AML-193 (cell line): ENCODE data around the gene PEF1.

ENCODE experiments used
- DNase-seq, 2 experiments: peaks; one replicate each; lab custom pipeline; 2025; lab: John Stamatoyannopoulos, UW

The PEF1 gene

DNA sequence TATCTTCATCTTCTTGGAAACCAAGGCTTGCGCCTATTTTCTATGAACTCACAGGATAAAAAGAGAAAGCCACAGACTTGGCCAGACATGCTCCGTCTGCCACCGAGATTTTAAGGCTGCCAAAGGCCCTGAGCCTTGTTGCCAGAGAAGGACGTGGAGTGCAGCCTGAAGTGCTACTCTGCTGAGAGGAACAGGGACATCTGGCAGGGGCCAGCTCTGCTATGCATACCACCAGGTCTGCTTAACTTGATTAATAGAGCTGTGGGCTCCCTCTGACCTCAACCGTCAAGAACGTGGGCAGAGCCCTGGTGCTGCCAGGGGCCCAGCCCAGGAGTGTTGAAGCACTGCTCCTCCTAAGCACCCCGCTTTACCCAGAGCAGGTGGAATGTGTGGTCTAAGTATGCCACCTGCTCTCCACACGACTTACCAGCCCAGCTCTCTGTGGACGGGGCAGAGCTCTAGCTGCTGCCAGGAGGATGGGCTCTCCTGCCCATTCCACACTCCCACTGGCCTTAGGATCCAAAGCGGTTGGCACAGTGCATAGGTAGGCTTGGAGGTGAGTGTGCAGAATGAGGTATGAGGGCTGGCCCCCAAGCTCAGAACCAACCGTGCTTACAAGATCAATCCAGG lies 16.6 kb downstream of the PEF1 start:
- no peak for DNase-seq

DNA sequence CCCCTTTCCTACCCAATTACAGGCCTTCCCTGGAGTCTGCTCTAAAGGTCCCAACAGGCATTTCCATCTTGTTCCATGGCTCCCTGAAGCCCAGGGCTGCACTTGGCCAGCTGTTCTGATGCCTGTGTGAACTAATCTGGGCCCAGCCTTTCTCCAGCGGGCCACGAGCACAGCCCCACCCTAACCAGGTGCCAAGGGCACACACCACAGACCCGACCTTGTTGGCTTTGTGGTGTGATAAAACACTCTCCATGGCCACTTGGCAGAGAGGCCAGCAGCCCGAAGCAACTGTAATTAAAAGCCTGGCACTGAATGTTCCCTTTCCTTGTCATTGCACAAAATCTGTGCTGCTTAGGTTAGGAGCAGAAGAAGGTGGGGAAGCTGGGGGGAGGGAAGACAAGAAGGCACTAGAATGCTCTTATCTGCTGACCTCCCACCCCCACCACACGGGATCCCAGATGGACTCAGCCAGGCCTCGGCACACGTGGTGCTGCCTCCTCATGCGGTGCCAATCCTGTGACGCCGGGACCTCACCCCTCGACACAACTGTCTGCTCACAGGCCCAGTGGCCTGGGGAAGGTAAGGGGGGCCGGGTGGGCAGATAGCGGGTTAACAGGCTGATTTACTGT lies 17.3 kb downstream of the PEF1 start:
- no peak for DNase-seq

DNA sequence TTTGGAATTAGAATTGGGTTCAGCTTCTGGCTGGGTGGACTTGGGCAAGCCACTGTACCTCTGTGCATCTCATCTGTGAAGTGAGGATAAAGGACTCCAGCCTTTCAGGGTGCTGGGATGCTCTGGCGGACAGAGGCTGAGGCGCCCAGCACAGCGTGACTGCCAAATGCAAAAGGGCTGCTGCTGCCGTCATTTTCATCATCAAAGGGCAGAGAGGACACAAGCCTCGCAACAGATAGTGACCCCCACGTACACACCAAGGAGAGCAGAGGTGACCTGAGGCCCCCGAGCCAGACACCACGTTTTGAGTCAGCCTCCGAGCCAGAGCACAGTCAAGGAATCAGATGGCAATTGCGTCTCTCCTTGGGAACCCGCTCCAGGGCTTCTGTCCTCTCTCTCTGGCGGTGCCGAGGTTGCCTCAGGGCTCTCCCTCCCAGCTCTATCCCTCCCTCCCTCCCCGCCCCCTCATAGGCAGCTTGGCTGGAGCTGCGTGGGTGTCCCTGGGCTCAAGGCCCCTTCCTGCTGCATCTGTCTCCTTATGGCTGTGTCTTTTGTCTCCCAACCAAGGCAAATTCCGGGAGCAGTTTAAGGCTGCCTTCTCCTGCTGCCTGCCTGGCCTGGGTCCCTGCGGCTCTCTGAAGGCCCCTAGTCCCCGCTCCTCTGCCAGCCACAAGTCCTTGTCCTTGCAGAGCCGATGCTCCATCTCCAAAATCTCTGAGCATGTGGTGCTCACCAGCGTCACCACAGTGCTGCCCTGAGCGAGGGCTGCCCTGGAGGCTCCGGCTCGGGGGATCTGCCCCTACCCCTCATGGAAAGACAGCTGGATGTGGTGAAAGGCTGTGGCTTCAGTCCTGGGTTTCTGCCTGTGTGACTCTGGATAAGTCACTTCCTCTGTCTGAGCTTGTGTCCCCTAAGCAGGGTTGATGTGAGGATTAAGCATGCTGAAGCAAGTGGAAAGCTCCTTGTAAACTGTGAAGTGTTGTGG lies 18.2 kb downstream of the PEF1 start:
- DNase-seq, result no peak

DNA sequence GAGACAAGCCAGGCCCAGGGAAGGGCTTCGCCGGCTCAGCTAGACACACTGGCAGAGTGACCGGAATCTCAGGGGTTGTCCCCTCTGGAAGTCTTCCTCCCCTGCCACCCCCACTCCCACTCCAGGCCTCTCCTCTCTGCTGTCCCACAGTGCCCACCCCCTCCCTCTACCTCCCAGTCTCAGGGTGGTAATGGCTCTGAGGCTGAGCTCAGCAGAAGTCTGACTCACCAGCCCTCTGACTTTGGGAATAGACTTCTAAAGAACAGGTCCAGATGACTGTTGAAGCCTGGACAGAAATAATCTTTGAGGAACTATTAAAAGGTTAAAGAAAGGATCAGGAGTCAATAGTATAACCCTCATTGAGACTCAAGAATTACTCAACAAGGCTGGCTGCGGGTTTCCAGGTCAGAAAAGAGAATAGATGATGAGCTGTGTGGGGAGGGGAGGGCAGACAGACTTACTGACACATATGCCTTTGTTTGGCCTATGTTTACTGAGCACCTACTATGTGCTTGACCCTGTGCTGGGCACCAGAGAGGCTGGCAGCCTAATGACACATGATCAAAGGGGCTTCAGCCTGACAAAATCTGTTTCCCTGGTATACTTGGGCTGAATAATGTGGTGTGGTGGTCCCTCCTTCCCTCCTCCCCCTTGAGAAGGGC lies 19.0 kb downstream of the PEF1 start:
- no peak for DNase-seq

DNA sequence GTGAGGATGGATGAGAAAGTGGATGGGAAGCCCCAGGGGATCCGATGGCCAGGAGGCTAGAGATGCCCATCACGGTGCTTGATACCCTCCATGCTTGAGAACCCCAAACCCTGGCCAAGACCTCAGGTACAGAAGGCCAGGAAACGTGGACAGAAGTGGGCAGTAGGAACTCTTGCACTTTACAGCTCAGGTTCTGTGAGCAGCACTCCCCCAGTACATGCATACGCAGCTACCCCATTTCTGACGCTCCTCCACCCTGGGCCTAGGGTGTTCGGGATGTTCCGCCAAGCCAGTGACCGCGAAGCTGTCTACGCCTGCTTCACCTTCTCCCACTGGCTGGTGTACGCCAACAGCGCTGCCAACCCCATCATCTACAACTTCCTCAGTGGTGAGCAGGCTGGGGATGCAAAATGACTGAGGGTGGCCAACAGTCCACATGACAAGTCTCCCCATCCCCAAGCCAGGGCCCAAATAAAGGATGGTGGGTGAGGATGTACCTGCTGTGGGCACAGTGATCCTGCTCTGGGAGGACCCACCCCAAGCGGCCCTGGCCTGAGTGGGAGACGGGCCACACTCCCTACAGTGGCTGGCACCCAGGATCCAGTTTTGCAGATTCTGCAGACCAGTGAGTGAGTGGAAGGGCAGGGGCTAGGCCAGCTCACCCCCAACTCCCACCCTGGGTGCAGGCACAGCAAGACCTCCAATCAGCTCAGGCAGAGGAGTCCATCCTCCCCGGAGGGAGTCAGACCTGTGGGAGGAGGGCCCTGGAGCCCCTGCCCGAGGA lies 19.8 kb downstream of the PEF1 start:
- DNase-seq, result no peak

DNA sequence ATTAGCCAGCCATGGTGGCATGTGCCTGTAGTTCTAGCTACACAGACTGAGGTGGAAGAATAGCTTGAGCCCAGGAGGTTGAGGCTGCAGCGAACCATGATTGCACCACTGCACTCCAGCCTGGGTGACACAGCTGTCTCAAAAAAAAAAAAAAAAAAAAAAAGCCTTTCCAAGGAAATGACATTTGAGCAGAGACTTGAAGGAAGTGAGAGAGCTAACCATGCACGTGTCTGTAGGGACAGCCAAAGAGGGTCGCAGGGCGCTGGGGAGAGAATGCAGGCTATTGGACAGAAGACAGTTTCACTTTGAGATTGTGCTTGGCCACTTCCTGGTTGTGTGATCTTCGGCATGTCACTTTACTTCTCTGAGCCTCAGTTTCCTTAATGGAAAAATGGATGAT lies 20.4 kb downstream of the PEF1 start:
- DNase-seq, result no peak

DNA sequence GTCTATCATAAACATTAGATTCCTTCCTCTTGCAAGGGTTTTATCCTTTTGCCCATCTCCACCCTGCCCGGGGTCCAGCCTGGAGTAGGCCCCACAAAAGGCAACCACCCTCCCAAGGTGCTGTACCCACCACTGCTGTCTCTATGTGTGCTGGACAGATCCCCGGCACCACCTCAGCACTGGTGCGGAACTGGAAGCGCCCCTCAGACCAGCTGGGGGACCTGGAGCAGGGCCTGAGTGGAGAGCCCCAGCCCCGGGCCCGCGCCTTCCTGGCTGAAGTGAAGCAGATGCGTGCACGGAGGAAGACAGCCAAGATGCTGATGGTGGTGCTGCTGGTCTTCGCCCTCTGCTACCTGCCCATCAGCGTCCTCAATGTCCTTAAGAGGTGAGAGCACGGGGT lies 21.3 kb downstream of the PEF1 start:
- no peak for DNase-seq

DNA sequence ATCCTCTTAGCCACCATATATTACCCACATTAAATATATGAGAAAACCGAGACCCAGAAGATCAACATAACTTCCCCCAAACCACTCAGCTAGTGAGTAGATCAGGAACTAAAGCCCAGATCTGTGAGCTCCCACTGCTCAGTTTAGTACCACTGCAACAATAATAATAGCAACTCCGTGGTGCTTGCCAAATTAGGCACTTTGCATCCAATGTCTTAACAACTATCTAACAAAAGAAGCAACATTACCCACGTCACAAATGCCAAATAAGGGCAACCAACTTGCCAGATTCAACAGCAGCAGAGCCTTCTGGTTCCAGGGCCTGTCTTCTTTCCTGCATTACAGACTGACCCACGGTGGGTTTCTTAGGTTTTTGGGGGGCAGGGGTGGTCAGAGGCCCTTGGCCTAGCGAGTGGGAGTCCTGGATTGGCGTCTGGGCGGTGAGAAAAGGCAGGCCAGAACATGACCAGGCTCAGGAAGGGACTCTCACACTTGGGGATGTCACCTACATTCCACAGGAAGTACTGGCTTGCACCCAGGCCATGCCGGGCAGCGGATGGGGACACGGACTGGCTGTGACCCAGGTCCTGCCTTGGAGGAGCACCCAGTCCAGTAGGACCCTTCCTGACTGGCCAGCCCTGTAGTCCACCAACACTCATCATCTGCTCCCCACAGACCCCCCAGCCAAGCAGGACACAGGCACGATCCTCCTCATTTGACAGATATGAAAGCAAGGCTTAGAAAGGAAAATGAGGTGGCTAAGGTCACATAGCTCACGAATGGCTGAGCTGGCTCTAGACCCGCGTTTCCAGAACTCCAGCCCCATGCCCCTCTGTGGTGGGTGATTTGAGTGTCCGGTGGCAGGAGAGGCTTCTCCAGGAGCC lies 22.6 kb downstream of the PEF1 start:
- DNase-seq, result no peak

DNA sequence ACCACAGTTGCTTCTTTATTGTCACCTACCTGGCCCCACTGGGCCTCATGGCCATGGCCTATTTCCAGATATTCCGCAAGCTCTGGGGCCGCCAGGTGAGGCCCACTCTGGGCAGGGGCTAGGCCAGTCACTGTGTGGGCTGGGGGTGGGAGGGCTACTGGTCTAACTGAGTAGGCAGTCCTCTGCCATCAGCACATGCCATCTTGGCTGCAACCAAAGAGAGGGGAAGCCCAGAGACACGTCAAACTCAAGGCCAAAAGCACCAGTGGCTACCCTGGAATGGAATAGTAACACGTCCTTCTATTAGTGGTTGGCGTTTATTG lies 23.2 kb downstream of the PEF1 start:
- DNase-seq, result no peak

DNA sequence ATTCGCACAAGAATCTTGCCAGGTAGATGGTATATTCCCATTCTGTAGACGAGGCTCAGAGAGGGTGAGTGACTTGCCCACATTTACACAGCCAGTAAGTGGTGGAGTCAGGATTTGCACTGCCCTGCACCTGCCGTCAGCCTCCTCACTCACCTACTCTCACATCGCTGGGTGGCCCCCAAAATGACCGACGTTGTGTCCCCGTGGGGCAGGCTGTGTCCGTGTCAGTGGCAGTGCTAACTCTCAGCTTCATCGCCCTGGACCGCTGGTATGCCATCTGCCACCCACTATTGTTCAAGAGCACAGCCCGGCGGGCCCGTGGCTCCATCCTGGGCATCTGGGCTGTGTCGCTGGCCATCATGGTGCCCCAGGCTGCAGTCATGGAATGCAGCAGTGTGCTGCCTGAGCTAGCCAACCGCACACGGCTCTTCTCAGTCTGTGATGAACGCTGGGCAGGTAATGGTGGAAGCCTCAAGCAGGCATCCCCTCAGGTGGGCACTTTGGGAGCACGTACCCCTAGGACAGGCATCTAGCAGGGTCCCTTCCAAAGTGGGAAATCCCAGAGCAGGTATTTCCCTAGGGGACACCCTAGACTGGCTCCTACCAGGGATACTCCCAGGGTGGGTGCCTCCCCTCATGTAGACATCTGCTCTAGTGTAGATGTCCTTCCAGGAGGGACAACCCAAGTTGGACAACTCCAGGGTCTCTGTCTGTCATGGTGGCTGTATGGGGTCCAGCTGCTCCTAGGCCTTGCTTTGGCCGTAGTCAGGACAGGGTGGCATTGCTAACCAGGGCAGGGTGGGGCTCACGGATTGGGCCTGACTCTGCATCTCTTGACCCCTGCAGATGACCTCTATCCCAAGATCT lies 23.8 kb downstream of the PEF1 start:
- no peak for DNase-seq

DNA sequence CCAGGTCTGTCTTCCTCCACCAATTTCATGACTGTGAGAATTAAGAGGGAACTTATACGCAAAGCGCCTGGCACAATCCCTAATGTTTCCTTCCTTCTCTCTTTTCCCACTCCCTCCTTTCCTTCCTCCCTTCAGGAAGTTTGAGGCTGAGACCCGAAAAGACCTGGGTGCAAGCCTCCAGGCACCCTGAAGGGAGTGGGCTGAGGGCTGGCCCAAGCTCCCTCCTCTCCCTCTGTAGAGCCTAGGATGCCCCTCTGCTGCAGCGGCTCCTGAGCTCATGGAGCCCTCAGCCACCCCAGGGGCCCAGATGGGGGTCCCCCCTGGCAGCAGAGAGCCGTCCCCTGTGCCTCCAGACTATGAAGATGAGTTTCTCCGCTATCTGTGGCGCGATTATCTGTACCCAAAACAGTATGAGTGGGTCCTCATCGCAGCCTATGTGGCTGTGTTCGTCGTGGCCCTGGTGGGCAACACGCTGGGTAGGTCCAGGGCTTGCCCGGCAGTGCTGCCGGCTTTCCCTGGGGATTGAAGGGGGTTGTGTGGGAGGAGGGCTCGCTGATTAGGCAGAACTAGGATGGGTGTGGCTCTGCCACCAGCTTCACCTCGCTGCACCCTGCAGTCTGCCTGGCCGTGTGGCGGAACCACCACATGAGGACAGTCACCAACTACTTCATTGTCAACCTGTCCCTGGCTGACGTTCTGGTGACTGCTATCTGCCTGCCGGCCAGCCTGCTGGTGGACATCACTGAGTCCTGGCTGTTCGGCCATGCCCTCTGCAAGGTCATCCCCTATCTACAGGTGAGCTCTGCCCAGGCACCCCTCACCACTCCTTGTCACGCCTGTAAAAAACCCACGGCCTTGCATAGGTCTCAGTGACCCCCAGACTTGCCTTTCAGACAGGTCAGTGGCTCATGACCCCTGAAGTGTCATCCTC lies 25.5 kb downstream of the PEF1 start:
- DNase-seq, result no peak

DNA sequence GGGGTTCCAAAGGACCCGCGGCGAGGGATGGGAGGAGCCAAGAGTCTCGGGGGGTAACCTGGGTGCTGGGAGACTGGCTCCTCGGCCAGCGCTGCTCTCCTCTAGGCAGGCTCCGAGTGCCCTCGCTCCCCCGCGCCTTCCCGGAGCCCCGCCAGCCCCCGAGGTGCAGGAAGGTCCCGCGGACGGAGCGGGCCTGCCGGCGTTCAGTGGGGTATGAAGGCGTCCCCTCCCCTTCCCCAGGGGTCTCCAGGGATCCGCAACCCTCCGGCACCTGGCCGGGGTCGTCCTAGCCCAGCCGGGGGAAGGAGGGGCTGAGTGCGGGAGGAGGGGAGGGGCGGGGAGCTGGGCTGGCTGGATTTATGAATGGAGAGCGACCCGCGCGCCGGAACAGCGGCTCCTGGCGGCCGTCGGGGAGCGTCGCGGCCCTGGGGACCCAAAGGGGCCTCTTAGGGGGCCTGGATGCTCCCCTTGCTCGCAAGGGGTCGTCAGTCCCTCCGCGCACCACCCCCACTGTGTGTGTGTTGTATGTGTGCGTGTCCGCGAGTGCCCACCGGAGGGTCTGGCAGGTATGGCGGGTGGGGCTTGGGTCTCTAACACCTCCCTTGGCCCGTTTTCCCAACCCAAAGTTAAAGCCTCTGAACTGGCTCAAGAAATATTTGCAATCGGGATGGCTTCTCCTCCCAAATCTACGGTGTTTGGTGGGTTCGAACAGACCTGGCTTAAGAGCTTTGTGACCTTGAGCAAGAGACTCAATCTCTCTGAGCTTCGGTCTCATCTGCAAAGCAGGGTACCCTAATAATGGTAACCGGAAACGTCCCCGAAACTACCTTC lies 26.5 kb downstream of the PEF1 start:
- DNase-seq, result peak in 1 of 2 experiments; percentile 7

DNA sequence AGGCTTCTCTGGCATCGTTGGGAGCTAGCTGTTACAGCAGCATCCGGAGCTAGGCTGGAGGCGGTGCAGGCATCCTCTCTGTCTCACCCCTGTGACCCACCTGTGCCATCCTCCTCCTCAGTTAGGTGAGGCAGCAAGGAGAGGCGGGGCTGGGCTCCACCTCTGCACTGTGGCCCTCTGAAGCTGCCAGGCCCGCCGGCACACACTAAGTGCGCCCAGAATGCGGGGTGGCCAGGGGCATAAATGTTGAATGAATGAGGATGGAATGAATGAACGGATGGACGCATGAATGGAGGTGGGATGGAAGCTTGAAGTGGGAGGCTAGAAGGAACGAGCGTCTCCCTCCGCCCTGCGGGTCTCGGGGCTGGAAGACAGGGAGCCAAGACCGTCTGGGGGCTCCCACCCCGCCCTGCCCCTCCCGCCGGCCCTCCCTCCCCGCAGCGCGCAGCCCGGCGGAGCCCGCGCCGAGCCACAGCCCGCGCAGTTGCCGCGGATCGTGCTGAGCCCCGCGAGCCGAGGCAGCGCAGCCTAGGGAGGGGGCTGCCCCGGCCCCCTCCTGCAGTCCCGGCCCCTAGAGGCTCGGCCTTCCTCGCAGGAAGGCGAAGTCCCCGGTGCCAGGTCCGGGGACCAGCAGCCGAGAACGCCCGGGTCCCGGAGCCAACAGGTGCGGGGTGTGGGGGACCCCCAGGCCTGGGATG lies 27.3 kb downstream of the PEF1 start, which contains the start of gene HCRTR1:
HCRTR1 (plus strand) TSS at position 472 of the 698 bp plus-strand sequence. CDS start 1,504 bp downstream, outside the sequence.
- no peak for DNase-seq

DNA sequence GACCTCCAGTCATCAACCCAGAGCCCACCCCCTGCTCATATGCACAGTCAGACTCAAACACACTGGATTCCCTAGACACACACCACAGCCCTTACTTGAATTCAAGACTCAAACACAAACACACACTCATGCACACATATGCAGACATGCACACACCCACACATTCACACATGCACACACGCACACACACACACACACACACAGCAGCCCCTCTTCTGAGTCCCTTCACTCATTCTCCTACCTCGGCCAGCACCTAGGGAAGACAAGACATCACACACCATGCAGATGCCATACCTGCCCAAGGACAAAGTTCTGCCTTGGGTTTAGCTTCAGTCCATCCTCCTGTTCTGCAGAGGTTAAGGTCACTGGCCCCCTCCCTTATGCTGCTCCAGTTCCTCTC lies 28.7 kb downstream of the PEF1 start:
- no peak for DNase-seq

DNA sequence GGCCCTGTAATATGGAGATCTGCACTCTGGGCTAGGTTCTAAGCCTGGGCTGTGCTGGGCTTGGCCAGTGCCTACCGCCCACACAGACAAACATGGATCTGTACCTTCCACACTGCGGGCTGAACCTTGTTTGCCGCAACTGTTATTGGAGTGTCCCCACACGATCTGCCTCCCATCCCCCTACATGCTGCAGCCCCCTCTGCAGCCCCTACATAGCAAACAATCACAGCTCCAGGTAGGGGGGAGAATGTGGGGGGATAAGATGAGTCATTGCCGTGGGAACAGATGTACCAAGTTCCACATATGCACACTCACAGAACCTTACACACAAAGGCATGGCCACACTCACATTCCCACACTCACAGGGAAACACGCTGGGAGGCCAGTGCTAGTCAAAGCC lies 29.3 kb downstream of the PEF1 start:
- DNase-seq, result no peak

DNA sequence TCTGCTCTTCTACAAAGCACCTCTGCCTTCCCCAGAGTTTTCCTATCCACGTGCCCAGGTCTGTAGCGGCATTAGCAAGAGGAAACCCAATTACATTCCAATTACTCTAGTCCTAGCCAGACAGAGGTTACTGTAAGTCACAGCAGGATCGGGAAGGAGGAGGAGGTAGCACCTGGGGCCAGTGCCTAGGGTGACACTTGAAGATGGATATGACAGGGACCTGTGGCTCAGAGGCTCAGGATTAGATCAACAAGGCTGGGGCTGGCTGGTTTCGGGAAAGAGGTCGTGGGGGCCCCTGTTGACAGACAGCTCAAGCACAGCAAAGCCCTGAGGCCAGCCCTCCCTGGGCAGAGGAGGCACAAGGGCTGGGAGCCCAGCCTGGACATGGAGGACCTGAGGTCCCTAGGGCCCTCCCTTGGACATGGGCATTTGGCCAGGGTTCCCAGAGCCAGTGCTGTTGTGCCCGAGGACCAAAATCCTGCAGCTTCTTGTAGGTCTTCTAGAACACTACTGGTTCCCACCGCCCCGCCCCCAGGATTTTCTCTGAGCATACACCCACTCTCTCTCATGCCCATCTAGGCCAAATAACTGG lies 30.2 kb downstream of the PEF1 start:
- no peak for DNase-seq
